HG03196 (cell line): ENCODE measurements around the gene MRPL9.
"Not testable (repeated sequence)": the region's sequence is repeated elsewhere in the genome, so short reads cannot be mapped to it uniquely, and the experiment has no call there.

Experiments
- ATAC-seq: cut with Tn5 transposase; IDR thresholded peaks from one replicate; pipeline ENCODE4 v1.9.1; 2021; ENCODE audit not compliant: unreplicated experiment

The MRPL9 gene

DNA sequence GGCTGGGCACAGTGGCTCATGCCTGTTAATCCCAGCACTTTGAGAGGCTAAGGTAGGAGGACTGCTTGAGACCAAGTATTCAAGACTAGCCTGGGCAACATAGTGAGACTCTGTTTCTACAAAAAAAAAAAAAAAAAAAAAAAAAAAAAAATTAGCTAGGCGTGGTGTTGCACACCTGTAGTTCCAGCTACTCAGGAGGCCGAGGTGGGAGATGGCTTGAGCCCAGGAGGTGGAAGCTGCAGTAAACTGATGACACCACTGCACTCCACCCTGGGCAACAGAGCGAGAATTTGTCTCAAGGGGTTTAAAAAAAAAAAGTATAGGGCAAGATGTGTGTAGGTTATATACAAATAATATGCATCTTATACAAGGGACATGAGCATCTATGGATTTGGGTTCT is 24.4 kb upstream of the MRPL9 start:
- no peak for ATAC-seq

DNA sequence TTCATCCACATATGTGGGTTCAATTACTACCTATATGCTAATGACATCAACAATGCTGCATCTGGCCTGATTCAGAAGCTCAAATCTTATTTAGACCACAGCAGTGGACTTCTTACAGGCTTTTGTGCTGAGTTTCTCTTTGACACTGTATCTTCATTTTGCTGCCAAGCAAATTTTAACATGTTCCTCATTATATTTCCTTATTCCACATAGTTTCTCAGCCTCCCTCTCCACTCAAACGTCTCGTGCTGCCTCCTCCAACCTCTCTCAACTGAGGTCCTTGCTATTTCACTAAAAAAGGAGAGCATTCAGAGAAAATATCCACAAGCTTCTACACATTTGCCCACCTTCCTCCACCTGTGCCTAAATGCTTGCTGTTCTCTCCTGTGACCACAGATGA is 20.5 kb upstream of the MRPL9 start:
- no peak for ATAC-seq

DNA sequence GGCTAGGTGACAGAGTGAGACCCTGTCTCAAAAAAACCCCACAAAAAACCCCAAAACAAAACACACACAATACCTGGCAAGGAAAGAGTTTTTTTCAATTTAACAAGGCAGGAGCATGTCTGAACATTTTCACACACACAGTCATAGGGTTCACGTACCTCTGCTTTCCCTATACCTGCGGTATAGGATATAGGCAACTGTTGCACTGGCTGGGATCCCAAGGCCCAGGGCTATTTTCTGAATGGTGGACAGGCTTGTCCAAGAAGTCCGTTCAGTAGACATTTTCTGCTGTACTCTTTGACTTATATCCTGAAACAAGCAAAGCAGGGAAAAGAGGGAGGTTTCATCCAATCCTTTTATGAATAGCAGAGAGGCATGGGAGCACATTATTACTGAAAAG is 19.4 kb upstream of the MRPL9 start:
- no peak for ATAC-seq

DNA sequence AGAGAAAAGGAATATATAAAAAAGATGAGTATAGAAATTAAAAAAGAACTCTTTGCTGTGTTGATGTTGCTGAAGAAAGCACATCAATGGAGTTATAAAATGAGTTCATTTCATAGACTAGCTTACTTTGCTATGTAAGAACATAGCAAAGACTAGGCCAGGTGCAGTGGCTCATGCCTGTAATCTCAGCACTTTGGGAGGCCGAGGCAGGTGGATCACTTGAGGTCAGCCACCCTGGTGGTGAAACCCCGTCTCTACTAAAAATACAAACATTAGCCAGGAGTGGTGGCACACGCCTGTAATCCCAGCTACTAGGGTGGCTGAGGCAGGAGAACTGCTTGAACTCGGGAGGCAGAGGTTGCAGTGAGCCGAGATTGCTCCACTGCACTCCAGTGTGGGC is 18.7 kb upstream of the MRPL9 start:
- not testable (repeated sequence) for ATAC-seq

DNA sequence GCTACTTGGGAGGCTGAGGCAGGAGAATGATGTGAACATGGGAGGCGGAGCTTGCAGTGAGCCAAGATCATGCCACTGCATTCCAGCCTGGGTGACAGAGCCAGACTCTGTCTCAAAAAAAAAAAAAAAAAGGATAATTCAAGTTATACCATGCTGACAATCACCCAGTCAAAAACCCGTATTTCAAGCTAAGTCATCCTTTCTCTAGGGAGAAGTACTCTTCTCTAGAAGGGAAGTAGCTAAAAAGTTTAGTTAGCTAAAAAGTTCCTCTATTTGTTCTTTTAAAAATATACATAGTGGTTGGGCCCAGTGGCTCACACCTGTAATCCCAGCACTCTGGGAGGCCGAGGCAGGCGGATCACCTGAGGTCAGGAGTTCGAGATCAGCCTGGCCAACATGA is 17.4 kb upstream of the MRPL9 start:
- not testable (repeated sequence) for ATAC-seq

DNA sequence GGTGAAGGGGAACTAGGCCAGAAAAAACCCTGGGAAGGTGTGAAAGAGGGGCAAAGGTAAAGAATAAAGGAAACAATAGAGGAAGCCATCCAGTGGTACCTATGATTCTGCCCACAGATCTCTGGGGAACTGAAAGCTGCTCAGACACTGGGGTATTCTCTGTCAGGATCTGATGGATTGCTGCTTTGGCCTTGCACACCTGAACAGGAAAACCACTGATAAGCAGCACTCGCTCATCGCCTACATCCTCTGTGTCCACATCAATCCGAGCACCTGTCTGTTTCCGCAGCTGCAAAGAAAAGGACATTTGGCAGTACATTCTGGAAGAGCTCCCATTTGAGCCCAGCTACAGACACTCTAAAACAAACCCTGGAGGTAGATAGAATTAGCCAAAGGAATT is 16.6 kb upstream of the MRPL9 start:
- ATAC-seq: no peak

DNA sequence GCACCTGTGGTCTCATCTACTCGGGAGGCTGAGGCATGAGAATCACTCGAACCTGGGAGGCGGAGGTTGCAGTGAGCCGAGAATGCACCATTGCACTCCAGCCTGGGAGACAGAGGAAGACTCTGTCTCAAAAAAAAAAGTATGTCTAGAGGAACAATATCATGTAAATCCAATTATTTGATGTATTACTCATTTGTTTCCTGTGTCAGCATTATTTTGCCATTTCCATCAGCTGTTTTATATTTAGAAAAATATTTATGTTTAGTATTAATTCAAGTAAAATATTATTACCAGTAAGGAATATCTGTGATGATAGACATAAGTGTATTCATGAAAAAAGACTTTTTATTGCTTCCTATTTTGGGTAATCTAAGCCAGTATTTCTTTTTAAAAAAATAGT is 14.0 kb upstream of the MRPL9 start:
- ATAC-seq: no peak

DNA sequence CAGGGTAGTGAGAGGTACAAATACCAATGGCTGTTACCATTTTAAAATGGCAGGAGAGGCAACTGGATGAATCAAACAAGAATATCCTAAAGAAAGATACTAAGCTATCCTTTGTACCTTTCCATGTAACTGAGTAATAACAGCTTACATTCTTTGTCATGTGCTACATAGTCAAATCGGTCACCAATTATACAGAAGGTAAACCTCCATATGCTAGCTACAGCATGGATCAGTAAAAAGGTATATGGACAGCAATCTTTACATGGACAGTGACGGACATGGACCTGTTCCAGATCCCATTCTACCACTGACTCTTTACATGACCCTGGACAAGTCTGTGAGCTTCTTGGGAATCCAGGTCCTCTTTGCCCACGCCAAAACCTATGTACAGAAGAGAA is 13.4 kb upstream of the MRPL9 start:
- ATAC-seq: no peak

DNA sequence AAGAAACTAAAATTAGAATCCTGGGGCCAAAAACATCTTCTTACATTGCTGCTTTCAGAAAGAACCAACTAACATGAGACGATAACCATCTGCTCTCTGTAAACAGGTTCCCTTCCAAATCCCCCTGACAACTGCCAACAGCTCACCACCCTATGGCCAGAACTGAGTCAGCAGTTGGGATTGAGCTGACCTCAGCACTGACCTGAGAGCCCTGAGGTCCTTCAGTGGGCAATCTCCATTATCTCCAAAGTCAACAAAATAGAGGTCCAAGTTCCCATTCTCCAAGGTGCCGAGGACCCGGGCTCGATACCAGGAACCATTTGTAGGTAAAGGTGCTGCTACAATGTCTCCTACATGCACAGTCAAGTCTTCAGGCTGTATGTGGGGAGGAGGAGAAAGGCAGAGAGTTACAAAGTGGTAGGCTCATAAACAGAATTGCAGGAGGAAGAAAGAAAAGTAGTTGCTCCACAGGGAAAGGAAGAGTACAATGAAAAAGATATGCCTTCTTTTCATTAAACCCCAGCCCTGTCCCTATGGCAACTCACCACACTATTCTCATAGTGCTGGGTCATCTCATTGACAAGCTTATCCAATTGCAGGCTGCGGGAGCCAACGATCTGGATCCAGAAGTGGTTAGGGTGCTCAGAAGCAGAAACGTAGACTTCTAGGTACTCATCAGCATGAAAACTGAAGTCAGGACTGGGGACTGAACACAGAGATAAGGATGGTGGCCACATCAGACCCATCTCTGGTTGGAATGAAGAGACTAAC is 12.8 kb upstream of the MRPL9 start:
- no peak for ATAC-seq

DNA sequence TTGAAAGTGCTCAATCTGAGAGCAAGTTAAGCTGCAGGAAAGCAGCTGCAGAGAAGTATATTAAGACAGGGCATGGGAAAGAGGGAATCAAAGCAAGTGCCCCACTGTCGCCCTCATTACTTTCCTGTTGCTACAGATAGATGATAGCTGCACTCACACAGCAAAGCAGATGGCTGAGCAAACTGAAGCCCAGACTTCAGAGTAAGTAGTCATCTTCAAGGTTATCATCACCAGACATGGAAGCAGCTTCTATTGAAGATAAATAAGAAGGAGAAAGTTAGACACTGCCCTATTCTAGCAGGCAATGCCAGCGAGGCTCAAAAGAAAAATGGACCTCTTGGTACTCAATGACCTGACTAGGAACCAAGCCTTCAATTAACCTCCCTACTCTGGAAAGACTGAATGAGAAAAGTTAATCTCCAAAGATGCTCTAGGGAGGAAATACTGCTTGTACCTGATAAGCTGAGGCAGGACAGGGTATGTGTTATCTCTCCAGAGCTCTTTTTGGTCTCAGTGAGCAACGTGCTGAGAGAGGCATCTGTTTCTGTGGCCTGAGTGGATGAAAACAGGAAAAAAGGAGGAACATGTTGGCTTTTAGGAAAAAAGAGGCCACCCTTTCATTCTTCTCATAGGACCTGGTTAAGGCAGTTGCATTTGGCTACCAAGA is 11.1 kb upstream of the MRPL9 start:
- no peak for ATAC-seq

DNA sequence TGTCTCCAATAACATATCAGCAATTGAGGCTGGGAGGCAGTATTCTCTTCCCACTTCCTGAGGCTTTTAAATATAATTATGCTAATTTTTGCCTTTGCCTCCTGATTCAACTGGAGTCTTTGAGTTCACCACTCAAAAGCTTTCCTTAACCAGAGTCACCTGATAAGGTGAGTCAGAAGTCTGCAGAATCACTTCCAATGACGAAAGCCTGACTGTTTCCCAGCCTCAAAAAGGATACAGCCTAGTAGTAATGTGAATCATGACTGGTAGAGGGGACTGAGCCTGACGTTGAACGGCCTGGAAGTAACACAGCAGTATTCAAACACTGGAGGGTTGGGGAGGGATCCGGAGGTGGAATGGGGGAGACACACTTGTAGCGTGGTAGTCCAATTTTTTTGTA is 10.4 kb upstream of the MRPL9 start:
- ATAC-seq: no peak

DNA sequence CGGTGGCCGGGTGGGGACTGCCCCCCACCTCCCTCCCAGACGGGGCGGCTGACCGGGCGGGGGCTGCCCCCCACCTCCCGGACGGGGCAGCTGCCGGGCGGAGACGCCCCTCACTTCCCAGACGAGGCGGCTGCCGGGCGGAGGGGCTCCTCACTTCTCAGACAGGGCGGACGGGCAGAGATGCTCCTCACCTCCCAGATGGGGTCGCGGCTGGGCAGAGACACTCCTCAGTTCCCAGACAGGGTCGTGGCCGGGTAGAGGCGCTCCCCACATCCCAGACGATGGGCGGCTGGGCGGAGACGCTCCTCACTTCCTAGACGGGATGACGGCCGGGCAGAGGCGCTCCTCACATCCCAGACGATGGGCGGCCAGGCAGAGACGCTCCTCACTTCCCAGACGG is 6.0 kb upstream of the MRPL9 start:
- ATAC-seq: not testable (repeated sequence)

DNA sequence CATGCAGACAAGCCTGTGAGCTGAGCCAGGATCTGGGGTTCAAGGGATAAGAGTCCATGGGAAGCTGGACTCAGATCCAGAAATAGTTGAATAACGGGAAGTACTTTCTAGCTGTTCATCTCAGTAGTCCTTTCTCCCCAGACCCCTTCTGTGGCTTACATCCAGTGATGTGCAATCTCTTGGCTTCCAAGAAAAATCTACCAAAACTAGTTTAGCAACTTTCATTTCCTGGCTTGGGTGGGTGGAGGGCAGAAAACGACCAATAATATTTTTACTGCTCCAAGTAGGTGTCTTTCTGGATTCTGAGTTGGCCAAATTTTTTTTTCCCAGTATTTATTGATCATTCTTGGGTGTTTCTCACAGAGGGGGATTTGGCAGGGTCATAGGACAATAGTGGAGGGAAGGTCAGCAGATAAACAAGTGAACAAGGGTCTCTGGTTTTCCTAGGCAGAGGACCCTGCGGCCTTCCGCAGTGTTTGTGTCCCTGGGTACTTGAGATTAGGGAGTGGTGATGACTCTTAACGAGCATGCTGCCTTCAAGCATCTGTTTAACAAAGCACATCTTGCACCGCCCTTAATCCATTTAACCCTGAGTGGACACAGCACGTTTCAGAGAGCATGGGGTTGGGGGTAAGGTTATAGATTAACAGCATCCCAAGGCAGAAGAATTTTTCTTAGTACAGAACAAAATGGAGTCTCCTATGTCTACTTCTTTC is 5.2 kb upstream of the MRPL9 start:
- not testable (repeated sequence) for ATAC-seq

DNA sequence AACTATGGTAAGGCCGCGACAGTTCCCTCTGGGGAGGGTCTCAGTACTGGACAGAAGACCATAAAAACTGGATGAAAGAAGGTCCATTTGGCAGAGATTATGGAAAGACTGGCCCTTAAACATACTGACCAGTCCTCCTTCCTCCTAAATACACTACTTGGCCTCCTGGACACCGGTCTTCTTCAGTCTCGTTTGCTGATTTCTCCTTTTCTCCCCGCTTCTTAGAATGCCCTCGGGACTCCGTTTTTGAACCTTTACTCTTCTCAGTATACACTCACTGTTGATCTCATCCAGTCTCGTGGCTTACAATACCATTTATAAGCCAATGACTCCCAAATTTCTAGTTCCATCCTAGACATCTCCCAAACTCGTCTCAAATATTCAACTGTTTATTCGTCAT is 694 bp upstream of the MRPL9 start:
- no peak for ATAC-seq

DNA sequence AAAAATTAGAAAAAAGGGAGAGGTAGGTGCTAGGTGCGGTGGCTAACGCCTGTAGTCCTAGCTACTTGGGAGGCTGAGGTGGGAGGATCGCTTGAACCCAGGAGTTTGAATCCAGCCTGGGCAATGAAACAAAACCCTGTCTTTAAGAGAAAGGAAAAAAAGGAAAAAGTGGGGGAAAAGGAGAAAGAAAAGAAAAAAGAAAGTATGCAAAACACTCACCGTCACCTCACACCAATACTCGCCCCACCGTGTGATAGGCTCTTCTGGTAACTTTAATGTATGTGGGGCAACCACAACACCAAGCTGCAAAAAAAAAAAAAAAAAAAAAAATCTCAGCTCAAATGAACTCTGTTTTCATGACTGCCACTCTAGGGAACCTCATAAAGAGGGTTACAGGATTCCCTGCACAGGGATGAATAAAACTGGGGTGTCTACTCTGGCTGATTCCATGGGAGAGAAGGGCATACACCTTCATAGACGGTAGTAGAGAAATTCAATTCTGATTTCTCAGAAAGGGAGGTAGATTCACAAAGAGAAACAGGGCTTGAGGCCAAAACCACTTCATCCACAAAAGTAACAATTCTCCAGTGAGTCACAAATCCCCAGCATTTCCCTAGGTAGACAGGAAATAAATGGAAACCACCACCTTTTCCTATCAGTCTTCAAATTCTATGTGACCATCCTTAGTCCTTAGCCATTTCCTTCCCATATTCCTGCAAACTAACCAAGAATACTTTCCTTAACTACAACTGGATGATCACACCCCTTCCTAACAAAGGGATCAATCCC is 2.5 kb downstream of the MRPL9 start:
- ATAC-seq: no peak

DNA sequence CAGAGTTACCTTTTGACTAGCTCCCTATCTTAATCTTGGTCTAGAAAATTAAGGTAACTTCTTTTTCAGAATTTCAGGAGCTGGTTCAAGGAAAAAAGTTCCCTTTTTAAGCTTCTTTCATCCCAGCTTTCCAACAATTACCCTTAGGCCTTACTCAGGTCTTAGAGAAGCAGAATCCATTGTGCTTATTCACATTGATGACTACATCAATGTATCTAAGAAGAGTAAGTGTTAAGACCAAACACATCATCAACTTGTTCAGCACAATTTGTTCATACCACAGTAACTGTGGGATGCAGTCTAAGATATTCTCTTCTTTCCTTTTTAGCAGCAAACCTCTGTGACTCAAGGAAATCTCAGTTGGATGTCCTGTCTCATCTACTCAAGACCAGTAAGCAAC is 4.1 kb downstream of the MRPL9 start:
- no peak for ATAC-seq

DNA sequence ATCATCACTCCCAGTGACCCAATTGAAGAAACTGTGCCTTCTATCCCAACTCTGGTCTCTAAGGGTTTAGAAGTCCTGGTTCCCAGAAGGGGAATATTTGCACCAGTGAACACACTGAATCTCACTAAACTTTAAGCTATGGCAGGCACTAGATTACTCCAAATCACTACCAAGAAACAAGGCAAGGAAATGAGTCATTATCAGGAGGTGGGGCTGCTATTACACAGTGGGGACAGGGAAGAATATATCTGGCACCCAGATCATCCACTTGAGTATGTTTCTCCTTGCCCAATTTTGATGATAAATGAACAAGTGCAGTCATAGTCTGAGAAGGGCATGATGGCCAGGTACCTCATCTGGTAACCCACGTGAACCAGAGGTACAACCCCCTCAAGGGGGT is 7.0 kb downstream of the MRPL9 start:
- no peak for ATAC-seq

DNA sequence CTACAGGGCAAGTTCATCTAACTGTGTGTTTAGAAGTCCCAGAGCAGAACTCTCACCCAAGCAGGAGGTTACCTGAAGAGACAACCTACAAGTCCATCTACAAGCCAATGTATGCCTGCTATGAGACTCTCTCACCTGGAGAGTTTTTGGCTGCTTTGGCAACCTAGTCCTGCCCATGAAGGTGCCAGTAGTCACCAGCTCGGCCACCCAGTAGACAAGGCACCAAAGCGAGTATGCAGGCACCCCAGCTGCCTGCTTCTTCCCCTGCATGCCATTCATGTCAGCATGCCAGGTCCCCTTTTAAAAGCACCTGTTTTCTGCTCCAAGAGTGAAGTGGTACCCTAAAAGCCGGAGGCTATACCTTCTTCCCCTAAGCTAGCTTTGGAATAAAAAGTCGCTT is 21.8 kb downstream of the MRPL9 start:
- no peak for ATAC-seq

DNA sequence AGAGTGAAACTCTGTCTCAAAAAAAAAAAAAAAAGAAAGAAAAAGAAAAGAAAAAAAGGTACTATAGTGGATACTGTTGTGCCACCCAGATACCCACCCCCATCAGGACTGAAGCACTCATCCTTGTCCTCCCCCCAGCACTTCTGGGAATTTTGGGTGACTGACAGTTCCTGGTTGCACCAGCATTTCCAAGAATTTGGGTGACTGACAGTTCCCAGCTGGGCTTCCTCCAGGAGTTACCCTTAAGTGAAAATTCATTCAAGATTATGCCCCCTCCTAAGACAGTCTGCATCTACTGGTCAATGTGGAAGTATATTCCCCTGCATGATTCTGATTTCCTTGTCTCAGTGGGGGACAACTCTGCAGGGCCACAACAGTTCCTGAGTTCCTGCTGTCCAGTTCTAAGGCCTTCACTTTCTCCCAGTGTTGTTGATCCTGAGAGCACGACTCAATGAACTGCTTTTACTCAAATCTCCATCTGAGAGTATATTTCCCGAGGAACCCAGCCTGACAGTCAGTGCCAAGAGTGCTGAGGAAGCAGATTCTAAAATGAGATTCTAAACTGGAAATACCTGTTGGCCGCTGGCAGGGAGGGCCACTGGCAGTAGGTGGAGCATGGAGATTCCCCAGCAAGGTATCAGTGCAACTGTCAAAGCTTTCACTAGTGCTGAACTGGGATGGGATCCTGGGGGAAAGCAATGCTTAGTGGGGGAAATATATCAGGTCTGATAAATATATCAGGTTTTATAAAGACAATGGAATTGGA is 23.5 kb downstream of the MRPL9 start:
- ATAC-seq: no peak

DNA sequence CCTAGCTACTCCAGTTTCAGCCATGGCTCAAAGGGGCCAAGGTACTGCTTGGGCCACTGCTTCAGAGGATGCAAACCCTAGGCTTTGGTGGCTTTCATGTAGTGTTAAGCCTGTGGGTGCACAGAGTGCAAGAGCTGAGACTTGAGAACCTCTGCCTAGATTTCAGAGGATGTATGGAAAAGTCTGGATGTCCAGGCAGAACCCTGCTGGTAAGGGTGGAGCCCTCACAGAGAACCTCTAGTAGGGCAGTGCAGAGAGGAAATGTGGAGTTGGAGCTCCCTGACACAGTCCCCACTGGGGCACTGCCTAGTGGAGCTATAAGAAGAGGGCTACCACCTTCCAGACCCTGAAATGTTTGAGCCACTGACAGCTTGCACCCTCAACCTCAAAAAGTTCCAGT is 25.8 kb downstream of the MRPL9 start:
- no peak for ATAC-seq

DNA sequence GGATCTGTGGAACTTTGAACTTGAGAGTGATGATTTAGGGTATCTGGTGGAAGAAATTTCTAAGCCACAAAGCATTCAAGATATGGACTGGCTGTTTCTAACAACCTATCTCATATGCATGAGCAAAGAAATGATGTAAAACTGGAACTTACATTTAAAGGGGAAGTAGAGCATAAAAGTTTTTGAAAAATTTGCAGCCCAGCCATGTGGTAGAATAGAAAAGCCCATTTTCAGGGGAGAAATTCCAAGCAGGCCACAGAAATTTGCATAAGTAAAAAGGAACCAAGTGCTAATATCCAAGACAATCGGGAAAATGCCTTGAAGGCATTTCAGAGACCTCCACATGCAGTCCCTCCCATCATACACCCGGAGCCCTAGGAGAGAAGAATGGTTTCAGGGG is 26.3 kb downstream of the MRPL9 start:
- ATAC-seq: no peak
